ENCODE measurements around the gene STRAP.

- TF ChIP-seq CTCF (IDR thresholded peaks at IDR 0.05; ENCODE audit: borderline replicate concordance, extremely low read depth, low read length, poor library complexity, severe bottlenecking) (no peak), EZH2 (IDR thresholded peaks at IDR 0.05; ENCODE audit: borderline replicate concordance, low read depth, low read length, severe bottlenecking) (no peak)
Observed at GRCh38 chr12:15837141-15837790, 44.9 kb upstream of the STRAP start.
